Activated CD4-positive, CD25-positive, alpha-beta regulatory T cell treated with anti-CD3 and anti-CD28 coated beads, Interleukin-2, amount 50 U/mL, for 24 hours (primary cell): ENCODE results near the gene SLC25A43.
A peak's percentile ranks its signal among the peaks of the same experiment; 100 is the strongest.
"Not testable (repeated sequence)": the region's sequence is repeated elsewhere in the genome, so short reads cannot be mapped to it uniquely, and the experiment has no call there.

Experiments used
- ATAC-seq, 2 donors: fragments of 150-1000 bp; cut with Tn5 transposase; one replicate each; pipeline ENCODE4 v1.10.0; 2021; ENCODE audit warnings: mild to moderate bottlenecking in 1 of 2, moderate library complexity in 1 of 2

SLC25A43 gene

GRCh38 chrX:119398974-119399771, at the start of gene SLC25A43:
Gene SLC25A43 (plus strand): TSS chrX:119399336. CDS start chrX:119399404, 68 bp downstream.
- ATAC-seq, result peak; percentile 85 to 88

GRCh38 chrX:119359618-119360382, 39.3 kb upstream of the SLC25A43 start:
- no peak for ATAC-seq

DNA sequence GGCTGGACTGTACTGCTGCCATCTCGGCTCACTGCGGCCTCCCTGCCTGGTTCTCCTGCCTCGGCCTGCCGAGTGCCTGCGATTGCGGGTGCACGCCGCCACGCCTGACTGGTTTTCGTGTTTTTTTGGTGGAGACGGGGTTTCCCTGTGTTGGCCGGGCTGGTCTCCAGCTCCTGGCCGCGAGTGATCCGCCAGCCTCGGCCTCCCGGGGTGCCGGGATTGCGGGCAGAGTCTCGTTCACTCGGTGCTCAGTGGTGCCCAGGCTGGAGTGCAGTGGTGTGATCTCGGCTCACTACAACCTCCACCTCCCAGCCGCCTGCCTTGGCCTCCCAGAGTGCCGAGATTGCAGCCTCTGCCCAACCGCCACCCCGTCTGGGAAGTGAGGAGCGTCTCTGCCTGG, 37.7 kb upstream of the SLC25A43 start:
- not testable (repeated sequence) for ATAC-seq

DNA sequence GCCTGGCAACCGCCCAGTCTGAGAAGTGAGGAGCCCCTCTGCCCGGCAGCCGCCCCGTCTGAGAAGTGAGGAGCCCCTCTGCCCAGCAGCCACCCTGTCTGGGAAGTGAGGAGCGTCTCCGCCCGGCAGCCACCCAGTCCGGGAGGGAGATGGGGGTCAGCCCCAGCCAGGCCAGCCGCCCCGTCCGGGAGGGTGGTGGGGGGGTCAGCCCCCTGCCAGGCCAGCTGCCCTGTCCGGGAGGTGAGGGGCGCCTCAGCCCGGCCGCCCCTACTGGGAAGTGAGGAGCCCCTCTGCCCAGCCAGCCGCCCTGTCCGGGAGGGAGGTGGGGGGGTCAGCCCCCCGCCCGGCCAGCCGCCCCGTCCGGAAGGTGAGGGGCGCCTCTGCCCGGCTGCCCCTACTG, 37.1 kb upstream of the SLC25A43 start:
- not testable (repeated sequence) for ATAC-seq

GRCh38 chrX:119363391-119363790, 35.7 kb upstream of the SLC25A43 start:
- no peak for ATAC-seq

- not testable (repeated sequence) for ATAC-seq
Observed at GRCh38 chrX:119371861-119372260, 27.3 kb upstream of the SLC25A43 start.

GRCh38 chrX:119374736-119375135, 24.4 kb upstream of the SLC25A43 start:
- no peak for ATAC-seq

DNA sequence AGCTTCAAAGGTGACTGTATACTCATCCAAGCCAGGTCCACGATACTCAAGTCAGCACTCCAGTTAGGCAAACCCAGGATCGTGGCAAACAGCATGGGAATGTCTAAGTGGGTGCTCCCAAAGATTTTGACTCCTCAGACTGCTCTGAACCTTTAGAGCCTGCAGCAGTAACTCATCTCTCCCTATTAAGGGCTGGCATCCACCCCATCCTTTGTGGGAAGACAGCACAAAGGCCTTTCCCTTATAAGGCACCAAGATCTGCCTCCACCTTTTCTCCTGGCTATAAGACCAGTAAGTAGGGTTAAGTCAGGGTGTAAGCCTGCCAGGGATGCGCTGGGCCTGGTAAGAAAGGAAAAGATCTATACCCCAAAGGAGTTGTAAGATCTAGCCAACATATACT, 23.6 kb upstream of the SLC25A43 start:
- ATAC-seq, result no peak

- no peak for ATAC-seq
Observed at GRCh38 chrX:119376312-119376711, 22.8 kb upstream of the SLC25A43 start.

DNA sequence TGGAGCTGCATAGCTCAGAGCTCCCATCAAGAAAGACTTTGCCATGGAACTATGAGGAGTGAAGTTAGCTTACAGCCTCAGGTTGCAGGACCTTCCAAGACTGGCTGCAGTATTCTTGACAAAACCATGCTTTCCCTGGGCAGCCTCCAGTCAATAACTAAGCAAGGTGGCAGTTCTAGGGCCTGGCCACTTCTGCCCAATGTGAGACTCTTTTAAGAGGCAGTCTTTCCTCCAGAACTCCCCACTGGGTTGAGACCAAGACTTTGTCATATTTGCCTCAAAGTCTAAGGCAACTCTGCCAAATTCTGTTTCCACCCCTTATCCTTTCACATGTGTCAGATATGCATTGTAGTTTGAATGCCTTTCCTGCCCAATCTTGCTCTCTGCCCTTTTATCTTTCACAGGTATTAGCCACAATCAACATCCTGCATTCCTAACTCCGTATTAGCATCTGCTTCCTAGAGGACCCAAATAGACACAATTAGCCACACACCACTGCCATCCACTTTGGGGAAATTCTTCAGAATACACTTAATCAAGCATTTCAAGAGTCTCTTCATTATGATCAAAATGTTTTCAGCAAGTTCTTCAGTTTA, 17.7 kb upstream of the SLC25A43 start:
- no peak for ATAC-seq

DNA sequence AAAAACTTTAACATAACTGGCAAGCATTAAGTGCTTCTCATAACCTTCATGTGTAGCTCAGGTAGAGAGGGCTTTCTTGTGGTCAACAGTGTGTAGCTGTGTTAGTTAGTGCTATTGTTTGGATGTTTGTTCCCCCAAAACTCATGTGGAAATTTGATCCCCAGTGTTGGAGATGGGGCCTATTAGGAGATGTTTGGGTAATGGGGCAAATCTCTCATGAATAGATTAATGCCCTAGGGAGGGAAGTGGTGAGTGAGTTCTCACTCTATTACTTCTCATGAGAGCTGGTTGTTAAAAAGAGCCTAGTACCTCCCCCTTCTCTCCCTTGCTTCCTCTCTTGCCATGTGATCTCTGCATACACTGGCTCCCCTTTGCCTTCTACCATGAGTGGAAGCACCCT, 16.5 kb upstream of the SLC25A43 start:
- ATAC-seq, result no peak

GRCh38 chrX:119386685-119387084, 12.5 kb upstream of the SLC25A43 start:
- ATAC-seq, result not testable (repeated sequence)

- ATAC-seq, result not testable (repeated sequence)
Observed at GRCh38 chrX:119387426-119387825, 11.7 kb upstream of the SLC25A43 start.

DNA sequence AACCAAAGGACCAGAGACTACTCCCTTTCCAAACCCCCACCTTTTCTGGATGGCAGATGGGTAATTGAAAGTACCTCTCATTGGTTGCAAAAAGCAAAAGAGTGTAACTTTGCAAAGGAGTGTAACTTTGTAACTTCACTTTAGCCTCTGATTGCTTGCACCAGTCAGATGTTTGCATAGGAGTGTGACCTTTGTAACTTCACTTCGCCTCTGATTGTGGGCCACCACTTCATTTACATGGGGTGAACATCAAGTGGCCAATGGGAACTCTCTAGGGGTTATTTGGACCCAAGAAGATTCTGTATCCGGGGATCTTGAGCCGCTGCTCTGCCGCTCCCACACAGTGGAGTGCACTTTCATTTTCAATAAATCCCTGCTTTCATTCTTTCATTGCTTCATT, 9.9 kb upstream of the SLC25A43 start:
- ATAC-seq, result no peak

- no peak for ATAC-seq
Observed at GRCh38 chrX:119389871-119390501, 9.2 kb upstream of the SLC25A43 start.

DNA sequence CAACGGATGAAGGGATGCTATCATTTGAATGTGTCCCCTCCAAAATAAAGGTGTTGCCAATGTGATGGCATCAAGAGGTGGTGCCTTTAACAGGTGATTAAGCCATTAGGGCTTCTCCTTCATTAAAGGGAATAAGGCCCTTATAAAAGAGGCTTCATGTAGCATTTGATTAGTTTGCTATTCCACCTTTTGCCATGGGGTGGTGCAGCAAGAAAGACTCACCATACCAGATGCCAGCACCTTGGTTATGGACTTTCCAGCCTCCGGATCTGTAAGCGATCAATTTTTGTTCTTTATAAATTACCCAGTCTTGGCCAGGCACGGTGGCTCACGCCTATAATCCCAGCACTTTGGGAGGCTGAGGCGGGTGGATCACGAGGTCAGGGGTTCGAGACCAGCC, 7.9 kb upstream of the SLC25A43 start:
- ATAC-seq, result no peak

GRCh38 chrX:119393144-119393543, 6.0 kb upstream of the SLC25A43 start:
- ATAC-seq, result no peak

GRCh38 chrX:119398587-119398973, 556 bp upstream of the SLC25A43 start:
- ATAC-seq, result peak in 1 of 2 donors; percentile 10

DNA sequence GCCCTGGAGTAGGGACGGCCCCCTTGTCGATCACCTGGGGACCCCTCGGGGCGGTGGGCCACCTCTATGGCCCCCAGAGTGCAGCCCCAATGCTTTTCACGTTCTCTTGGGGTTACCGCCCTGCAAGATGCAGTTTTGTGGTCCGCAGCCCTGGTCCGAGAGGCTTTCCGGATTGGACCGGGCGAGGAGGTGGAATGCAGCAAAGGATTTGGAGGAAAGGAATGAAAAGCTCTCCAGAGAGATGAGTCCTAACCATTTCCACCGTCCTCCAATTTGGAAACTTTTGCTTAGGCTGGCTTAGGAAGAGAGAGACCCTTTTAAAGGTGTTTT, 601 bp downstream of the SLC25A43 start:
- no peak for ATAC-seq

- no peak for ATAC-seq
Observed at GRCh38 chrX:119401569-119401968, 2.4 kb downstream of the SLC25A43 start.

DNA sequence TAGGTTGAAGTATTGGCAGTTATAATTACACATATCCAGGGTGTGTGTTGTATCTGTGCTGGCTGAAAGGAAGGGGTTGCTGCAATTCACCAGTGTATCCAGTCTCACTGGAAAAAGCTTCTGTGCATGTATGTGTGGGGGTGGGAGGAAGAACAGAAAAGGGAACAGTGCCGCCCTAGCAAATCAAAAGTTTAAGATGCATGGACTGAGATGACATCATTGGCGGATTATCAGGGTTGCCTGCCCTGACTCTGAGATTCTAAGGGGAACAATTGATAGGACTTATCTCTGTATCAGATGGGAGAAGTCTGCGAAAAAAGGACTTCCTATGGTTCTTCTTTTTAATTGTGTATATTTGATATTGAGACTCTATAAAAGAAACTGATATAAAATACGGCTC, 3.5 kb downstream of the SLC25A43 start:
- ATAC-seq, result no peak

GRCh38 chrX:119406776-119407175, 7.6 kb downstream of the SLC25A43 start:
- no peak for ATAC-seq

DNA sequence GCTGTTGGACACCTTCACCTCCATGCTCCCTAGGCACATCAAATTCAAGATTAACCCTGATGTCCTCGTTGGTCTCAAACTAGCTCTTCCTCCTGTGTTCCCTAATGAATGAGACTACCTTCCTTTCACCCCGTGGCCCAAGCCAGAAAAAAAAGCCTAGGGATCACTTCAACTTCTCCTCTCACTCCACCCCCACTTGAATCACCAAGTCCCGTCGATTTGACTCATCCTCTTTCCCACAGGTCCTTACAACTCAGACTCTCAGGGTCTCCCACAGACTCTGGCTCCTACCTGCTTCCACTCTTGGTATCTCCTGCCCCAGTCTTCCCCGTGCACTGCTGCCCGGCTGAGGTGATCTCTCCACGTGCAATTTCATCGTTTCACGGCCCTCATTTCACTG, 8.5 kb downstream of the SLC25A43 start:
- ATAC-seq, result no peak
